HepG2 (cell line): ENCODE data around the gene KLC4. TPM values are rescaled to one million over a fixed set of nuclear protein-coding genes. Genes with fewer than 3 reads are reported as not detected.

Source experiments
- CREB1 ChIP-seq, 2 experiments: fragments of 450-650 bp in 1 of 2; IDR thresholded peaks; 2 replicates each; pipeline ENCODE4 v1.6.1; 2016 to 2017; ENCODE audit warnings: control low read depth in 1 of 2, mild to moderate bottlenecking in 1 of 2, missing compliant biosample characterization in 1 of 2, missing genetic modification characterization in 1 of 2
- HHEX ChIP-seq: IDR thresholded peaks from 2 replicates; pipeline ENCODE4 v1.6.1; 2016; ENCODE audit warnings: control low read depth
- HOXA9 ChIP-seq: sonication (generic); formaldehyde crosslinking; IDR thresholded peaks from 2 replicates; pipeline ENCODE4 v1.8.1; 2022; ENCODE audit warnings: missing genetic modification reagents, mild to moderate bottlenecking, moderate library complexity, borderline replicate concordance
- NFE2L1 ChIP-seq: sonication (generic); formaldehyde crosslinking; IDR thresholded peaks from 2 replicates; pipeline ENCODE4 v1.4.0; 2020; ENCODE audit warnings: missing genetic modification reagents, mild to moderate bottlenecking, borderline replicate concordance
- TGIF2 ChIP-seq: IDR thresholded peaks from 2 replicates; pipeline ENCODE4 v1.6.1; 2016; ENCODE audit warnings: control low read depth, missing compliant biosample characterization
- ZBTB7A ChIP-seq: sonication (generic); formaldehyde crosslinking; IDR thresholded peaks from 2 replicates; pipeline ENCODE4 v1.8.0; 2022; ENCODE audit warnings: mild to moderate bottlenecking, missing genetic modification reagents
- ZKSCAN8 ChIP-seq: IDR thresholded peaks from 2 replicates; pipeline ENCODE4 v1.6.1; 2016; ENCODE audit warnings: borderline replicate concordance, missing genetic modification reagents, missing compliant biosample characterization
- ZNF615 ChIP-seq: sonication (generic); formaldehyde crosslinking; IDR thresholded peaks from 2 replicates; pipeline ENCODE4 v1.5.0; 2020; ENCODE audit warnings: mild to moderate bottlenecking, missing genetic modification reagents, borderline replicate concordance
- ZNF629 ChIP-seq: sonication (generic); formaldehyde crosslinking; conservative IDR thresholded peaks from 2 replicates; pipeline ENCODE4 v1.5.0; 2020; ENCODE audit warnings: missing genetic modification reagents
- ZSCAN21 ChIP-seq: sonication (generic); formaldehyde crosslinking; IDR thresholded peaks from 2 replicates; pipeline ENCODE4 v1.8.0; 2022; ENCODE audit warnings: mild to moderate bottlenecking, missing genetic modification reagents, moderate library complexity, borderline replicate concordance
- ZSCAN9 ChIP-seq: IDR thresholded peaks from 2 replicates; pipeline ENCODE4 v1.6.1; 2016; ENCODE audit warnings: borderline replicate concordance
- polyA plus RNA-seq, 8 experiments: library from polyadenylated mRNA; depleted of rRNA in 3 of 8; stranded (reverse) in 7 of 8; unstranded in 1 of 8; fragments of >200 nt; fragmentation: Illumina TruSeq in 4 of 8; extraction: Trizol in 4 of 8; gene quantifications; 2 replicates each; pipeline versions ENCODE4 v1.2.1 to v1.2.3, GENCODE V29; 2011 to 2016; ENCODE audit warnings: low read depth in 4 of 8, missing spikeins in 1 of 8, mixed read lengths in 1 of 8; ENCODE audit not compliant: insufficient read depth in 1 of 8
- total RNA-seq, 5 experiments: library from RNA; depleted of rRNA; stranded (reverse); fragments of >200 nt; fragmentation: Illumina TruSeq; extraction: Trizol; gene quantifications; 2 replicates each; pipeline ENCODE4 v1.2.3, GENCODE V29; 2016; ENCODE audit warnings: low read depth in 1 of 5
- TF ChIP-seq, protein P1 (sequence below): sonication (generic); formaldehyde crosslinking; IDR thresholded peaks from 2 replicates; pipeline ENCODE4 v1.4.0; 2020; ENCODE audit warnings: missing genetic modification reagents
- TF ChIP-seq, protein P2 (sequence below): sonication (generic); formaldehyde crosslinking; IDR thresholded peaks from 2 replicates; pipeline ENCODE4 v1.8.0; 2022; ENCODE audit warnings: missing genetic modification reagents, mild to moderate bottlenecking, moderate library complexity, borderline replicate concordance
- TF ChIP-seq, protein P3 (sequence below): sonication (generic); formaldehyde crosslinking; IDR thresholded peaks from 2 replicates; pipeline ENCODE4 v1.5.0; 2020; ENCODE audit warnings: mild to moderate bottlenecking, missing genetic modification reagents, borderline replicate concordance
- TF ChIP-seq, protein P4 (sequence below): sonication (generic); formaldehyde crosslinking; IDR thresholded peaks from 2 replicates; pipeline ENCODE4 v1.9.0; 2021; ENCODE audit warnings: missing genetic modification reagents, mild to moderate bottlenecking, borderline replicate concordance
- TF ChIP-seq, protein P5 (sequence below): sonication (generic); formaldehyde crosslinking; IDR thresholded peaks from 2 replicates; pipeline ENCODE4 v1.5.0; 2020; ENCODE audit warnings: mild to moderate bottlenecking, missing genetic modification reagents

Gene KLC4
- total and polyA plus RNA-seq, 2 of the 13 experiments (the other 11 are each of a cell fraction or from before 2014, with no cell fraction given): 45.4 to 70.4 TPM

DNA sequence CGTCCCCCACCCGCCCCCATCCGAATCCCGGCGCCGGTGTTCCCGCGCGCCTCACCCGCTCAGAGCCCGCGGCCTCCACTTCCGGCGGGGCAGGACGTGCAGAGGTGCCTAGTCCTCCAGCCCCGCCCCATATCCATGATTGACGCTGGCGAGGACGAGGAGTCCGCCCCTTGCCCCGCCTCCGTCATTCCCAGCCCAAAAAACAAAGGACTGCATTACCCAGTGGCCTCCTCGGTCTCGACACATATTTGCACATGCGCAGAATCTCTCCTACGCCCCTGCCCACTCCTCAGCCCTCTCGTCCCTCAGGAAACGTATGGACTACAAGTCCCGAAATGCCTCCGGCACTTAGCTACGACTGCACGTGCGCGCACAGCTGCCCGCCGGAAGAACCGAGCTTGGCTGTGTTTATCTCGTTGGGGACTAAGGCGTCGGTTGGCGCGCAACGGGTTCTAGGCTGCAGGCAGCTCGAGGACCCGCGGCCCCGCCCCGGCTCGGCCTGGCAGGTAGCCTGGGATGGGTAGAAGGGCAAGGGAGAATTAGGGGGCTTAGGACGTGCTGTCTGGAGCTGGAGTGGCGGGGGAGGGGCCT, 45.5 kb upstream of the KLC4 start, which contains the start of the genes KLHDC3 and MEA1 (continued):
- TF ChIP-seq, protein P1, sequence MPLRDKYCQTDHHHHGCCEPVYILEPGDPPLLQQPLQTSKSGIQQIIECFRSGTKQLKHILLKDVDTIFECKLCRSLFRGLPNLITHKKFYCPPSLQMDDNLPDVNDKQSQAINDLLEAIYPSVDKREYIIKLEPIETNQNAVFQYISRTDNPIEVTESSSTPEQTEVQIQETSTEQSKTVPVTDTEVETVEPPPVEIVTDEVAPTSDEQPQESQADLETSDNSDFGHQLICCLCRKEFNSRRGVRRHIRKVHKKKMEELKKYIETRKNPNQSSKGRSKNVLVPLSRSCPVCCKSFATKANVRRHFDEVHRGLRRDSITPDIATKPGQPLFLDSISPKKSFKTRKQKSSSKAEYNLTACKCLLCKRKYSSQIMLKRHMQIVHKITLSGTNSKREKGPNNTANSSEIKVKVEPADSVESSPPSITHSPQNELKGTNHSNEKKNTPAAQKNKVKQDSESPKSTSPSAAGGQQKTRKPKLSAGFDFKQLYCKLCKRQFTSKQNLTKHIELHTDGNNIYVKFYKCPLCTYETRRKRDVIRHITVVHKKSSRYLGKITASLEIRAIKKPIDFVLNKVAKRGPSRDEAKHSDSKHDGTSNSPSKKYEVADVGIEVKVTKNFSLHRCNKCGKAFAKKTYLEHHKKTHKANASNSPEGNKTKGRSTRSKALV (CRISPR knock-in tag): no peak
- TF ChIP-seq CREB1 (IDR thresholded peaks at IDR 0.05) (peak; percentile 89), CREB1 (CRISPR knock-in tag; IDR thresholded peaks at IDR 0.05) (peak; percentile 95), NFE2L1 (CRISPR knock-in tag) (no peak), ZSCAN21 (CRISPR knock-in tag) (peak; percentile 75; the same call in 1 of the 2 replicates), TGIF2 (CRISPR knock-in tag) (peak; percentile 88), ZSCAN9 (CRISPR knock-in tag) (no peak; the same call in 1 of the 2 replicates), HHEX (CRISPR knock-in tag) (peak; percentile 40; the same call in 1 of the 2 replicates), HOXA9 (no peak), ZBTB7A (CRISPR knock-in tag) (no peak; the same call in 1 of the 2 replicates), ZNF629 (no peak), ZKSCAN8 (no peak), ZNF615 (CRISPR knock-in tag) (no peak)
- TF ChIP-seq, protein P2, sequence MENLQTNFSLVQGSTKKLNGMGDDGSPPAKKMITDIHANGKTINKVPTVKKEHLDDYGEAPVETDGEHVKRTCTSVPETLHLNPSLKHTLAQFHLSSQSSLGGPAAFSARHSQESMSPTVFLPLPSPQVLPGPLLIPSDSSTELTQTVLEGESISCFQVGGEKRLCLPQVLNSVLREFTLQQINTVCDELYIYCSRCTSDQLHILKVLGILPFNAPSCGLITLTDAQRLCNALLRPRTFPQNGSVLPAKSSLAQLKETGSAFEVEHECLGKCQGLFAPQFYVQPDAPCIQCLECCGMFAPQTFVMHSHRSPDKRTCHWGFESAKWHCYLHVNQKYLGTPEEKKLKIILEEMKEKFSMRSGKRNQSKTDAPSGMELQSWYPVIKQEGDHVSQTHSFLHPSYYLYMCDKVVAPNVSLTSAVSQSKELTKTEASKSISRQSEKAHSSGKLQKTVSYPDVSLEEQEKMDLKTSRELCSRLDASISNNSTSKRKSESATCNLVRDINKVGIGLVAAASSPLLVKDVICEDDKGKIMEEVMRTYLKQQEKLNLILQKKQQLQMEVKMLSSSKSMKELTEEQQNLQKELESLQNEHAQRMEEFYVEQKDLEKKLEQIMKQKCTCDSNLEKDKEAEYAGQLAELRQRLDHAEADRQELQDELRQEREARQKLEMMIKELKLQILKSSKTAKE: no peak
- TF ChIP-seq, protein P3, sequence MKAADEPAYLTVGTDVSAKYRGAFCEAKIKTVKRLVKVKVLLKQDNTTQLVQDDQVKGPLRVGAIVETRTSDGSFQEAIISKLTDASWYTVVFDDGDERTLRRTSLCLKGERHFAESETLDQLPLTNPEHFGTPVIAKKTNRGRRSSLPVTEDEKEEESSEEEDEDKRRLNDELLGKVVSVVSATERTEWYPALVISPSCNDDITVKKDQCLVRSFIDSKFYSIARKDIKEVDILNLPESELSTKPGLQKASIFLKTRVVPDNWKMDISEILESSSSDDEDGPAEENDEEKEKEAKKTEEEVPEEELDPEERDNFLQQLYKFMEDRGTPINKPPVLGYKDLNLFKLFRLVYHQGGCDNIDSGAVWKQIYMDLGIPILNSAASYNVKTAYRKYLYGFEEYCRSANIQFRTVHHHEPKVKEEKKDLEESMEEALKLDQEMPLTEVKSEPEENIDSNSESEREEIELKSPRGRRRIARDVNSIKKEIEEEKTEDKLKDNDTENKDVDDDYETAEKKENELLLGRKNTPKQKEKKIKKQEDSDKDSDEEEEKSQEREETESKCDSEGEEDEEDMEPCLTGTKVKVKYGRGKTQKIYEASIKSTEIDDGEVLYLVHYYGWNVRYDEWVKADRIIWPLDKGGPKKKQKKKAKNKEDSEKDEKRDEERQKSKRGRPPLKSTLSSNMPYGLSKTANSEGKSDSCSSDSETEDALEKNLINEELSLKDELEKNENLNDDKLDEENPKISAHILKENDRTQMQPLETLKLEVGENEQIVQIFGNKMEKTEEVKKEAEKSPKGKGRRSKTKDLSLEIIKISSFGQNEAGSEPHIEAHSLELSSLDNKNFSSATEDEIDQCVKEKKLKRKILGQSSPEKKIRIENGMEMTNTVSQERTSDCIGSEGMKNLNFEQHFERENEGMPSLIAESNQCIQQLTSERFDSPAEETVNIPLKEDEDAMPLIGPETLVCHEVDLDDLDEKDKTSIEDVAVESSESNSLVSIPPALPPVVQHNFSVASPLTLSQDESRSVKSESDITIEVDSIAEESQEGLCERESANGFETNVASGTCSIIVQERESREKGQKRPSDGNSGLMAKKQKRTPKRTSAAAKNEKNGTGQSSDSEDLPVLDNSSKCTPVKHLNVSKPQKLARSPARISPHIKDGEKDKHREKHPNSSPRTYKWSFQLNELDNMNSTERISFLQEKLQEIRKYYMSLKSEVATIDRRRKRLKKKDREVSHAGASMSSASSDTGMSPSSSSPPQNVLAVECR (CRISPR knock-in tag): peak; percentile 94
- TF ChIP-seq, protein P4, sequence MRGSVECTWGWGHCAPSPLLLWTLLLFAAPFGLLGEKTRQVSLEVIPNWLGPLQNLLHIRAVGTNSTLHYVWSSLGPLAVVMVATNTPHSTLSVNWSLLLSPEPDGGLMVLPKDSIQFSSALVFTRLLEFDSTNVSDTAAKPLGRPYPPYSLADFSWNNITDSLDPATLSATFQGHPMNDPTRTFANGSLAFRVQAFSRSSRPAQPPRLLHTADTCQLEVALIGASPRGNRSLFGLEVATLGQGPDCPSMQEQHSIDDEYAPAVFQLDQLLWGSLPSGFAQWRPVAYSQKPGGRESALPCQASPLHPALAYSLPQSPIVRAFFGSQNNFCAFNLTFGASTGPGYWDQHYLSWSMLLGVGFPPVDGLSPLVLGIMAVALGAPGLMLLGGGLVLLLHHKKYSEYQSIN (CRISPR knock-in tag): no peak
- TF ChIP-seq, protein P5, sequence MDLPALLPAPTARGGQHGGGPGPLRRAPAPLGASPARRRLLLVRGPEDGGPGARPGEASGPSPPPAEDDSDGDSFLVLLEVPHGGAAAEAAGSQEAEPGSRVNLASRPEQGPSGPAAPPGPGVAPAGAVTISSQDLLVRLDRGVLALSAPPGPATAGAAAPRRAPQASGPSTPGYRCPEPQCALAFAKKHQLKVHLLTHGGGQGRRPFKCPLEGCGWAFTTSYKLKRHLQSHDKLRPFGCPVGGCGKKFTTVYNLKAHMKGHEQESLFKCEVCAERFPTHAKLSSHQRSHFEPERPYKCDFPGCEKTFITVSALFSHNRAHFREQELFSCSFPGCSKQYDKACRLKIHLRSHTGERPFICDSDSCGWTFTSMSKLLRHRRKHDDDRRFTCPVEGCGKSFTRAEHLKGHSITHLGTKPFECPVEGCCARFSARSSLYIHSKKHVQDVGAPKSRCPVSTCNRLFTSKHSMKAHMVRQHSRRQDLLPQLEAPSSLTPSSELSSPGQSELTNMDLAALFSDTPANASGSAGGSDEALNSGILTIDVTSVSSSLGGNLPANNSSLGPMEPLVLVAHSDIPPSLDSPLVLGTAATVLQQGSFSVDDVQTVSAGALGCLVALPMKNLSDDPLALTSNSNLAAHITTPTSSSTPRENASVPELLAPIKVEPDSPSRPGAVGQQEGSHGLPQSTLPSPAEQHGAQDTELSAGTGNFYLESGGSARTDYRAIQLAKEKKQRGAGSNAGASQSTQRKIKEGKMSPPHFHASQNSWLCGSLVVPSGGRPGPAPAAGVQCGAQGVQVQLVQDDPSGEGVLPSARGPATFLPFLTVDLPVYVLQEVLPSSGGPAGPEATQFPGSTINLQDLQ (CRISPR knock-in tag): no peak
